HG03103 (cell line): ENCODE data around the gene PIGU.

Experiments
- ATAC-seq: cut with Tn5 transposase; IDR thresholded peaks from one replicate; pipeline ENCODE4 v1.9.1; 2021; ENCODE audit warnings: low read depth; ENCODE audit not compliant: unreplicated experiment

Gene PIGU

DNA sequence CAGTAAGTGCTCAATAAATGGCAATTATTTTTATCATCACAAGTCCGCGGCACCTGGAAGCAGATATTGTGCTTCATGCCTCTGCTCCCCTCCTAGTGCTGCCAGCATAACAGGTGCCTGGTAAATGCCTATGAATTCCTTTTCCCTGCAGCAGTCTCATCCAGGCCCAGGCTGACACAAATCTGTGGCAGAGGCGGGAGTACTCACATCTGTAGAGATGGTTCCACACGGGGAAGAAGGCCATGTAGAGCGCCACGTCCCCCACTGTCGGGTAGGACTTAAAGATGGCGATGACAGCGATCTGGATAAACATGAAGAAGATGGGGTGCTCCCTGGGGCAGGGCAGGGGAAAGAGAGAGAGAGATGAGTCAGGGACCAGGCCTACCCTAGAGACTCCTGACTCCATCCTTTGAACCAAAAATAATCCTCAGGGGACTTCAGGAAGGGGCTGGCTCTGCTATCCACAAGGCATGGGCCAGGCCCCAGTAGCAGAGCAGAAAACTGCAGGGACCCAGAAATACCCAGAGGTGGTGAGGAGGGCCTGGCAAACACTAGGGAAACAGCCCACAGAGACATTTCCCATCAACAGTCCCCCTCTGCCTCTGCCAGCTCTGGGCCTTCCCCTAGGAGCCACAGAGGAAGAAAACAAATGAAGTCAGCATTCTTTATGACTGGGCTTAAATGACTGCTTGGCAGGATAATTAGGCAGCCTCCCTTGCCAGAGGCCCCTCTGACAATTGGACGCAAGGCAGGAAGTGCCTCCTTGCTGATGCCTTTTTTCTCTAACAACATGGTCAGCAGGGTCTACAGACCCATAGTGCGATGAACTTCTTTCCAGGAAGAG, 95.3 kb downstream of the PIGU start:
- no peak for ATAC-seq

- no peak for ATAC-seq
These were observed 96.6 kb downstream of the PIGU start for GRCh38 chr20:34579979-34580940.

- no peak for ATAC-seq
These were observed 97.5 kb downstream of the PIGU start for GRCh38 chr20:34579191-34579978.

- ATAC-seq: no peak
These were observed 98.4 kb downstream of the PIGU start for GRCh38 chr20:34578521-34578920.

DNA sequence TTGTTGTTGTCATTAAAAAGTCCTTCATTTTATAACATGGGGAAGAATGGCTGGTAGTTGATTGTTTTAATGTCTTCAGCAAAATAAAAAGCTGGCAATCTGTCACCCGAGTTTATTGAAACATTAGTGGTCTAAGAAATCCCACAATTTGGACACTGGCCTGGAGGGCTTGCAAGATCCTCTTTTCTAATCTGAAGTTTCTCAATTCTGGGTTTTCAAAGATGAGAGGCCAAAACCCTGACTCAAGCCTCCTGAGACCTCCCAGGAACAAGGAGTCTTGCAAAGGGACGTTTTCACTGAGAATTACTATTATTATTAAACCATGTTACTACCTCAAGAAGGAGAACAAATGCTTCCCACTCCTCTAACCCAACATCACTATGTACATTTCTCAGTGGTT, 98.9 kb downstream of the PIGU start:
- no peak for ATAC-seq

- ATAC-seq: no peak
These were observed 99.8 kb downstream of the PIGU start for GRCh38 chr20:34577061-34577460.

- no peak for ATAC-seq
These were observed 101.1 kb downstream of the PIGU start for GRCh38 chr20:34575756-34576155.

DNA sequence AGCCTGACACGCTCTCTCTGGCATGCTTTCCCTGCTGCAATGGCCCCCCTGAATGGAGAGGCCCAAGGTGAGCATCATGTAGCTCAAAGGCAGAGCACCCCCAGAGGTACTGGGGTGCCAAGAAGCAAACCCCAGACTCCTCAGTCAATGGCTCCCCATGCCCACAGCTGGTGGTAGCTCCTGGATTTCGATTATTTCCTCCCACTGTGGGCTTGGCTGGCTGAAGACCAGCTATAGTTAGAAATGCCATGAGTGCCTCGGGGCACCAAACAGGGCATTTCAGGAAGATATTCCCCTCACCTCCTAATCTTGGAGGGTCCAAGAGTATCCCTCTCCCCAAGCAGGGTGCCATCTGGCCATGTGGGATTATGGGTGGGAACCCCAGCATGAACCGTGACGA, 101.6 kb downstream of the PIGU start:
- ATAC-seq: no peak

DNA sequence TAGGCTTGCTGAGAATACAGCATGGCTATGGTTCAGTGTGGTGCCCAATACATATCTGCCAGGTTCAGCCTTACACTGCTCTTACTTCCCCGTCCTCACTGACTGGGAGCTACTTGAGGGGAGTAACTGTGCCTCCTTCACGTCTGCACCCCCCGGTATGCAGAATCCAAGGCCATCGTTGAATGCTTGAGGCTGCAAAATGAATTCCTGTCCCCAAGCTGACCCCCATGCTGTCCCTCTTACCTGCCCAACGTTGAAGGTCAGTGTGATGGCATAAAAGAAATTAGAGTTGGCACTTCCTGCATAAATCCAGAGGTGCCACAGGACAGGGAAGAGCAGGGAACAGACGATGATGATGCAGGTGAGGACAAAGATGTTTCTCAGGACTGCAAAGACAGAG, 102.0 kb downstream of the PIGU start:
- ATAC-seq: no peak

DNA sequence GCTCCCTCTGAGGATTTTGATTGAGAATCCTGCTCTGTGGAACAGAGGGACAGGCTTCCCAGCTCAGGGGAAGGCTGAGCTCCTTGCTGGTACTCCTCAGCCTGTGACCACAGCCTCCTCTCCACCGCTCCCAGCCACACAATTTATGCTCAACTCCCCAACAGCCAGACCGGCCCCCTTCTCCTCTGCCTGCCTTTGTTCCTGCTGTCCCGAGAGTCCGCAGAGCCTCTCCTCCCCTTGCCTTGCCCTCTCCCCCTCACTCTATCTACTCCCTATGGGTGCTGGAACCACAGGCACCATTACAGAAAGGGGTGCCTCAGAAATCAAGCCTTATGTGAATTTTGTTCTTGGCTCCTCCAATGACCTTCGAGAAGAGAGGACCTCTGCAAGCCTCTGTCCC, 102.5 kb downstream of the PIGU start:
- ATAC-seq: no peak

DNA sequence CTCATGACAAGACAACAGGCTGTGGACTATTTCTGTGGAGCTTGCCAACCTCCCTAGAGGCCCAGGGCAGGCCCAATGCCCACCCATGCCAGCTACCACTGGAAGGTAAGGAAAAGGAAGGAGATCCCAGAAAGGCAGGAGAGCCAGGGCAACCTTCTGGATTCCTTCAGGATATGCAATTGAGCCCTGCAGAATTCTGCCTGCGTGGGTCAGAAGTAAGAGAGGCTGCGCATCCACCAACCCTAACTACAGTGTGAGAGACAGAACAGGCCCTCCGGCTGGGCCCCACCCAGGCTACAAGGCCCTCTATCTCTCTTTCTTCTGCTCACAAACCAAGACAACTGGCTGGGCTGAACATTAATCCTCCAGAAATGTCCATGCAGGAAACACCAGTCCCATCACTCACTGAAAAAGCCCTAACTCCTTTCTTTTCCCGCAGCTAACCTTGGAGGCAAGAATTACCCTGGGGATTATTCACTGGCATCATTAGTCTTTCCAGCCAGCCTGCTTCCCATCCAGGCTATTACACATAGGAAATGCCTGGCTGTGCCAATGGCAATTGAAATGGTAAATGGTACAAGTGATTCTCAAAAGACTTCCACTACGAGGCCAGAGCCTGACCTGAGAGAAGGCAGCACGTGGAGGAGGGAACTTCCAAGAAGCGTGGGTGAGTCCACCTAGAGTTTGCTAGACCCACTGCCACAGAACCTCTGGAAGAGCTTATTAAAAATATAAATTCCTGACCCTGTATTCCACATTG, 103.2 kb downstream of the PIGU start:
- ATAC-seq: no peak

DNA sequence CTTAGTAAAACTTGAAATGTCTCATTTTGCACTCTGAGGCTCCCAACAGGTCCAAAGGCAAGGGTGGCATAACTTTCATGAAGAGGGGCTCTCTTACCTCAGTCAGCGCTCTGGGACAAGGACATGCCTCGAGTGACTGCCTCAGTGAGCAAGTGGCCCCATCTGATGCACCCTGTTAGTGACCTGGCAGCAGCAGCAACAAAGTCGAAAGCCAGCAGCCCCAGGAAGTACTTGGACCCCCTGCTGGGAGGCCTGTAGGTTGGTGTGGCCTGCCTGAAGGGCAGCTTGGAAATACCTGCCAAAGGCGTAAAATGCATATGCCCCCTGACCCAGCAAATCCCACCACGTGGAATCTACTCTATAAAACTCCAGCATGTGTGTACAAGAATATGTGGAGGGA, 105.1 kb downstream of the PIGU start:
- no peak for ATAC-seq

DNA sequence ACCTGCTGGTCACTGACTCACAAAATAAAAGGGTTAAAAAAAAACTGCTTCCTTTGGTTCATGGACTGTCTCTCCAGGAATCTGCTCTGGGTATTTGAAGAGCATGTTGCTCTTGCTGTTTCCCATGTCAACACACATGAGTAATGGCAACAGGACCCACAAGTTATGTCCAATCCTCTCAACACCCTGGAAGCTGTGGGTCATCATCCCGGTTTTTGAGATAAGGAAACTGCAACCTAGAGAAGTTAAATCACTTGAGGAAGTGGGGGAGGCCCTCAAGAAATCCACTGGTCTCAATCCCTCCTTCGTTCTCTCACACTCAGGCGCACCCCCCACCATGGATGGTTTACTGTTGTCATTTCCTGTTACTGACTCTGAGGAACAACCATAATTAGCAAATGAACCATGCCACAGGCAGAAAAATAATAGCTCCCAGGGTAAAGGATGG, 106.0 kb downstream of the PIGU start:
- ATAC-seq: no peak

GRCh38 chr20:34569598-34569997, 107.3 kb downstream of the PIGU start:
- no peak for ATAC-seq

- ATAC-seq: no peak
These were observed 108.7 kb downstream of the PIGU start for GRCh38 chr20:34567892-34568865.

DNA sequence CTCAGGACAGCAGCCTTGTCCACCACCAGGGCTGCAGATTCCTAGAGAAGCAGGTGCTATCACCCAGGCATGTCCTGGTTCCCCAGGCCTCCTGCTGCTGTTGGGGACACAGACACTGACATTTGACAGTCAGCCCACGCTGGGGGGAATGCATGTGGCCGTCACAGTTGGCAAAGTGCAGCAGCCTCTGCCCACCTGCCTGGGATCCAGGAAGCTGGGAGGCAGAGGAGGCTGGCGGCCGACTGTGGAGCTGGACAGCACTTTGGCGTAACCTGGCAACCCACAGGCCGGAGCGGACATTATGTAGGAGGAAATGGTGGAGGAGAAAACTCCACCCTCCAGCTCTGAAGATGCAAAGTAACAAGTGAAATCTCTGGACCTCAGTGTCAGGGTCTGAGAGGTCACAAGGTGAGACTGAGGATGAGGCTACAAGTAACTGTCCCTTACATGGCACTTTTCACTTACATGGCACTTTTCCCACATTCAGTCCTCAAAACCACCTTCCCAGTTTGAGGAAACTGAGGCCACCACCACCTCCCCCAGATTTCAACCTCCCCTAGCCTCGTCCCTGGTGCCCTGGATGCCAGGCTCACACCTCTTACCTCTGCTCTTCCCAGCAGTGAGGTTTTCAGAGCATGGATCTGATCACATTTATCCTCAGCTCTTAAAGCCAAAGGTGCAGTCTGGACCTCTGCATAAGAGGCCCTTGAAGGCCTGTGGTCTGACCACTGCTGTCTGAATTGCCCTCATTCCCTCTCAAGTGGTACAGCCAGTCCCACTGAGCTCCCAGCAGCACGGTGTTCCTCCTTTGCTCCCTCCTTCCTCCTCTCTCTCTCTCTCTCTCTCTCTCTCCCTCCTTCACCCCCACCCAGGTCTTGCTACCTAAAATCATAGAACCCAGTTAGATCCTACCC, 109.7 kb downstream of the PIGU start:
- ATAC-seq: no peak

- no peak for ATAC-seq
These were observed 112.1 kb downstream of the PIGU start for GRCh38 chr20:34564833-34565232.

DNA sequence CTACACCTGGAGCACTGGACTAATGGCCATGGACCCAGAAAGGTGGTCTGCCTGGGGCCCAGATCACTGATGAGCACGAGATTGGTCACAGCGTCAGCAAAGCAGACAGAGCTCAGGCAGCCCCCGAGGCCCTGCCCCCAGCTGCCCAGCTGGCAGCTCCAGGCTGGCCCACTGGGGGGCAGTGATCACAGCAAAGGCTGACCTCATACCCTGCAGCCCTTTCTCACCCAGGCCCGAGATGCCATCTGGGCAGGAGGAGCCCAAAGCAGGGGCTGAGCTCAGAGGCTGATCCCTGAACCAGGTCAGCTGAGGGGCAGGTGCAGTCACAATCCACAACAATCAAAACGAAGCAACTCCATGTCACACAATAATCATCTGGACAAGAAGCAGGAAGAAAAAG, 114.3 kb downstream of the PIGU start:
- ATAC-seq: no peak
